ENCODE results near the gene SPTSSA. TPM values are rescaled to one million over a fixed set of nuclear protein-coding genes. Genes with fewer than 3 reads are reported as not detected.

The SPTSSA gene
- total RNA-seq, 1 donor from 2014 or later = 22.1 TPM

DNA sequence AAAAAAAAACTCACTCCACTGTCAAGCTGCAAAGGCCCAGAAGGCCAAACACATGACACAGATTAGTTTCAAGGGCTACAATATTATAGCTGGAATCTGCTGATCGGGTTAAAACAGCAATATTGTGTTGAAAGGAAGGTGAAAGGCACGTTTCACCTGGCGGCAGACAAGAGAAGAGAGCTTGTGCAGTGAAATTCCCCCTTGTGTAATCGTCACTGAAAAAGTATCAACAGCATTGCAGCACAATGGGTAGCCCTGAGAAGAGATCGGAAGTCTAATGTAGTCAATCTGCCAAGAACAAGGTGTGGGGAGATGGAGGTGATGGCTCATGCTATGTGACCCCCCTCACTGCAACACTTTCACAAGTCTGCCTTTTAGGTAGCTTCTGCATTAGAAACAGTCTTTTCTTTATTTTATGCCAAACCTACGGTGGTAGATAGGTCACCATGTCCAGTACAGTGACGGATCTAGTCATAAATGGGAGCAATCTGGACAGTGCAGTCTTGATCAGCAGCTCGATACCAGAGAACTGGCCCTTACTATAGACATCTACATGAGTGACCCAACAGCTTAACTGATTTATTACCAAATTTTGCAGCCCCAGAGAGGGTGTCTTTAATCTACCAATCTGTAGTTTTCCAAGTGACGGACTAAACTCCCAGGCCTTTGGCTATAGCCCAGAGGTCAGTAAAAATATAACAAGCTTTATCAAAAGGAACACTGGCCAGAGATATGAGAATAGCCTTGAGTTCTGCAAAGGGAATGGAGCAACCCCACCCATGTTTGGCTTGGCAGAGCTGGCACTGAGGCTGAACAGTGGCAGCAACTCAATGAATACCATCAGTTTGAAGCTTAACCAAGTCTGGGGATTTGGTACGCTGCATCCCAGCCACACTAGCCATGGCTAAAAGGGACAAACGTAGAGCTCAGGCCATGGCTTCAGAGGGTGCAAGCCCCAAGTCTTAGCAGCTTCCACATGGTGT is 35.4 kb downstream of the SPTSSA start:
- Mint-ChIP-seq H3K36me3 (ENCODE audit: low read depth, unreplicated experiment) (peaks cover 1% of the 10 kb centered on the region), H3K4me1 (ENCODE audit: unreplicated experiment) (no peaks in the 10 kb centered on the region), H3K9me3 (ENCODE audit: unreplicated experiment) (no peaks in the 10 kb centered on the region), H3K27me3 (ENCODE audit: unreplicated experiment) (peaks cover 7% of the 10 kb centered on the region), H3K27ac (ENCODE audit: unreplicated experiment) (no peak overlapping the region), H3K4me3 (ENCODE audit: unreplicated experiment) (no peak overlapping the region)
- TF ChIP-seq, protein P1, sequence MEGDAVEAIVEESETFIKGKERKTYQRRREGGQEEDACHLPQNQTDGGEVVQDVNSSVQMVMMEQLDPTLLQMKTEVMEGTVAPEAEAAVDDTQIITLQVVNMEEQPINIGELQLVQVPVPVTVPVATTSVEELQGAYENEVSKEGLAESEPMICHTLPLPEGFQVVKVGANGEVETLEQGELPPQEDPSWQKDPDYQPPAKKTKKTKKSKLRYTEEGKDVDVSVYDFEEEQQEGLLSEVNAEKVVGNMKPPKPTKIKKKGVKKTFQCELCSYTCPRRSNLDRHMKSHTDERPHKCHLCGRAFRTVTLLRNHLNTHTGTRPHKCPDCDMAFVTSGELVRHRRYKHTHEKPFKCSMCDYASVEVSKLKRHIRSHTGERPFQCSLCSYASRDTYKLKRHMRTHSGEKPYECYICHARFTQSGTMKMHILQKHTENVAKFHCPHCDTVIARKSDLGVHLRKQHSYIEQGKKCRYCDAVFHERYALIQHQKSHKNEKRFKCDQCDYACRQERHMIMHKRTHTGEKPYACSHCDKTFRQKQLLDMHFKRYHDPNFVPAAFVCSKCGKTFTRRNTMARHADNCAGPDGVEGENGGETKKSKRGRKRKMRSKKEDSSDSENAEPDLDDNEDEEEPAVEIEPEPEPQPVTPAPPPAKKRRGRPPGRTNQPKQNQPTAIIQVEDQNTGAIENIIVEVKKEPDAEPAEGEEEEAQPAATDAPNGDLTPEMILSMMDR (IDR thresholded peaks at IDR 0.05; ENCODE audit: unreplicated experiment) = no peak
- no peak for DNase-seq (ENCODE audit: low spot score)

- peaks cover 9% of the 10 kb centered on the region for H3K27me3 Mint-ChIP-seq (ENCODE audit: unreplicated experiment)
- DNase-seq (ENCODE audit: low spot score) = no peak
- no peaks in the 10 kb centered on the region for H3K4me1 Mint-ChIP-seq (ENCODE audit: unreplicated experiment)
- no peaks in the 10 kb centered on the region for H3K9me3 Mint-ChIP-seq (ENCODE audit: unreplicated experiment)
- no peak overlapping the region for H3K4me3 Mint-ChIP-seq (ENCODE audit: unreplicated experiment)
- H3K27ac Mint-ChIP-seq (ENCODE audit: unreplicated experiment) = no peak overlapping the region
- TF ChIP-seq, protein P1 (IDR thresholded peaks at IDR 0.05; ENCODE audit: unreplicated experiment) = no peak
- peaks cover 3% of the 10 kb centered on the region for H3K36me3 Mint-ChIP-seq (ENCODE audit: low read depth, unreplicated experiment)
Measured at GRCh38 chr14:34425095-34425851, 36.8 kb downstream of the SPTSSA start.

DNA sequence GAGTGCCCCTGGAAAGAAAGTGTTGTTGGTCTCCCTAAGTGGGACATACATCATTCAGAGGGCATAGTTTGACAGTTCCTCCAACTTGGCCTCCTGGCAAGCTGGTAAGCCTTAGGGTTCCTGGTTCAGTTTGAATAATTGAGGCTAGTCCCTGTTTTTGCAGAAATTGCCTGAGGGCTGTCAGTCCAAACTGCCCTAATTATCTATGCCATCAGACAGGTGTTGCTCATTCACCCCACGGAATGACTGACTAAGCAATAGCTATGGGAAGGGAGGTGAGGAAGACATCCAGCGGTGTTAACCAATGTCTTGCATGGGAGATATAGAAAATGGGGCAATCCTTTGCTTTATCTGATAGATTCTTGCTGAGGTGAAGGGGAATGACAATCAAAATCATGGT is 37.6 kb downstream of the SPTSSA start:
- peaks cover 3% of the 10 kb centered on the region for H3K36me3 Mint-ChIP-seq (ENCODE audit: low read depth, unreplicated experiment)
- H3K27me3 Mint-ChIP-seq (ENCODE audit: unreplicated experiment) = peaks cover 9% of the 10 kb centered on the region
- no peaks in the 10 kb centered on the region for H3K9me3 Mint-ChIP-seq (ENCODE audit: unreplicated experiment)
- no peak overlapping the region for H3K4me3 Mint-ChIP-seq (ENCODE audit: unreplicated experiment)
- TF ChIP-seq, protein P1 (IDR thresholded peaks at IDR 0.05; ENCODE audit: unreplicated experiment) = no peak
- no peak overlapping the region for H3K27ac Mint-ChIP-seq (ENCODE audit: unreplicated experiment)
- no peaks in the 10 kb centered on the region for H3K4me1 Mint-ChIP-seq (ENCODE audit: unreplicated experiment)
- no peak for DNase-seq (ENCODE audit: low spot score)

DNA sequence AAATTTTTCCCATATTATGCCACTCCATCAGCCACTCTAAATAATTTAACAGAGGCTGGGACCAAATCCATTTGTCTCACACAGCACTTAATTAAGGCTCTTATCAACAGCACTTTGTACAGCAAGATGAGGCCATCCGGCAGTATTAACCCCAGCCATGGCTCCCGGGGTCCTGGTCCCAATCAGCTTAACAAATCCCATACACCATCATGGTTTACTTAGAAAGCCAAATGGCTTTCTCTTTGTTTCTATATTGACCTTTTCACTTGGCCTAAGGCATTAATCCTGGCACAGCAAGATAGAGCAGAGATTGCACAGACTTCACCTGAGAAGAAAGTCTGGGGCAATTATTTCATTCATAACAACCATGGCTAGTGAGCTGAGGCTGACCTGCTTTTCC is 38.6 kb downstream of the SPTSSA start:
- no peak overlapping the region for H3K27ac Mint-ChIP-seq (ENCODE audit: unreplicated experiment)
- no peak overlapping the region for H3K4me3 Mint-ChIP-seq (ENCODE audit: unreplicated experiment)
- H3K4me1 Mint-ChIP-seq (ENCODE audit: unreplicated experiment) = no peaks in the 10 kb centered on the region
- H3K27me3 Mint-ChIP-seq (ENCODE audit: unreplicated experiment) = peaks cover 9% of the 10 kb centered on the region
- no peaks in the 10 kb centered on the region for H3K9me3 Mint-ChIP-seq (ENCODE audit: unreplicated experiment)
- TF ChIP-seq, protein P1 (IDR thresholded peaks at IDR 0.05; ENCODE audit: unreplicated experiment) = no peak
- no peak for DNase-seq (ENCODE audit: low spot score)
- H3K36me3 Mint-ChIP-seq (ENCODE audit: low read depth, unreplicated experiment) = peaks cover 3% of the 10 kb centered on the region
